ENCODE data around the gene HECTD4.
"Not testable (repeated sequence)": the region's sequence is repeated elsewhere in the genome, so short reads cannot be mapped to it uniquely, and the experiment has no call there.

The HECTD4 gene

GRCh38 chr12:112159146-112159541, 223.1 kb downstream of the HECTD4 start:
- no peak for DNase-seq (ENCODE audit: low read depth)

DNA sequence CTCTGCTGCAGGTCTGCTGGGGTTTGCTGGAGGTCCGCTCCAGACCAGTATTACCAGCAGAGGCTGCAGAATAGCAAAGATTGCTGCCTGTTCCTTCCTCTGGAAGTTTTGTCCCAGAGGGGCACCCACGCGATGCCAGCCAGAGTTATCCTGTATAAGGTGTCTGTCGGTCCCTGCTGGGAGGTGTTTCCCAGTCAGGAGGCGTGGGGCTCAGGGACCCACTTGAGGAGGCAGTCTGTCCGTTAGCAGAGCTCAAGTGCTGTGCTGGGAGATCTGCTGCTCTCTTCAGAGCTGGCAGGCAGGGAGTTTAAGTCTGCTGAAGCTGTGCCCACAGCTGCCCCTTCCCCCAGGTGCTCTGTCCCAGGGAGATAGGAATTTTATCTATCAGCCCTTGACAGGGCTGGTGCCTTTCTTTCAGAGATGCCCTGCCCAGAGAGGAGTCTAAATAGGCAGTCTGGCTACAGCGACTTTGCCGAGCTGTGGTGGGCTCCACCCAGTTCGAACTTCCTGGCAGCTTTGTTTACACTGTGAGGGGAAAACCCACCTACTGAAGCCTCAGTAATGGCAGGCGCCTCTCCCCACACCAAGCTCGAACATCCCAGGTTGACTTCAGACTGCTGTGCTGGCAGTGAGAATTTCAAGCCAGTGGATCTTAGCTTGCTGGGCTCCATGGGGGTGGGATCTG, 223.6 kb downstream of the HECTD4 start:
- DNase-seq (ENCODE audit: low read depth), result not testable (repeated sequence)

GRCh38 chr12:112153893-112154219, 228.4 kb downstream of the HECTD4 start:
- DNase-seq (ENCODE audit: low read depth), result no peak

- DNase-seq (ENCODE audit: low read depth), result no peak
These were observed 228.9 kb downstream of the HECTD4 start for GRCh38 chr12:112153181-112153892.

GRCh38 chr12:112151766-112152541, 230.3 kb downstream of the HECTD4 start:
- DNase-seq (ENCODE audit: low read depth), result no peak

GRCh38 chr12:112149596-112149995, 232.6 kb downstream of the HECTD4 start:
- DNase-seq (ENCODE audit: low read depth), result no peak

- peak; percentile 63 for DNase-seq (ENCODE audit: low read depth)
These were observed 234.2 kb downstream of the HECTD4 start for GRCh38 chr12:112148031-112148513.

- no peak for DNase-seq (ENCODE audit: low read depth)
These were observed 236.1 kb downstream of the HECTD4 start for GRCh38 chr12:112146123-112146522.

- DNase-seq (ENCODE audit: low read depth), result no peak
These were observed 241.5 kb downstream of the HECTD4 start for GRCh38 chr12:112140728-112141127.

DNA sequence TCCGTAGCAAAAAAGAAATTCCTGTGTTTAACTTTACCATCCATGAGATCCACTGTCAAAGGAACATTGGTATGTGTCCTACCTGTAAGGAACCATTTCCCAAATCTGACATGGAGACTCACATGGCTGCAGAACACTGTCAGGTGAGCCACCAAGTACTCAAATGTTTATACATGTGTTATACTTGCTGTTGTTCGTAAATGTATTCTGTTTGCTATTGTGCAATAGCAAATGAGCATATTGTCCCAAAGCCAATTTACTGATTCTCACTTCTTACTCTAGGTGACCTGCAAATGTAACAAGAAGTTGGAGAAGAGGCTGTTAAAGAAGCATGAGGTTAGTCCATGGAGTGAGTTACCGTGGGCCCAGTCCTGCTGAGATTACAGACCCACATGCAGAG, 247.5 kb downstream of the HECTD4 start:
- no peak for DNase-seq (ENCODE audit: low read depth)

- no peak for DNase-seq (ENCODE audit: low read depth)
These were observed 248.8 kb downstream of the HECTD4 start for GRCh38 chr12:112133418-112133817.

DNA sequence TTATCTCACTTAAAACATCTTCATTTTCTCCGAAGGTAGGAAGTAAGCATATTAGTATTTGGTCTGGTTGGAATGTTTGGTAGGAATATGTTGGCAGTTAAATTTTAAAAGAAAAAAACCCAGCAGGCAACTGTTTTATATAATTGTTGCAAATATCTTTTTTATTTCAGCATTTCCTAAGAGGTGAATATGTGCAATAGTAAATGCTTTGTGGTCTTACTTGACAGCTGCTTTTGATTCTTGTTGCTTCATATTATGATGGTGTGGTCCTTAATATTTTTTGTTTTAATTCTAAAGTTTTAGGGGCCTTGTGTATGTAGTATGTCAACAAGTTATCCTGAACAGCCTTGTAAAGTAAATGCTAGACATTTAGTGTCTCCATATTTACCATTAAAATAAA, 250.5 kb downstream of the HECTD4 start:
- no peak for DNase-seq (ENCODE audit: low read depth)

DNA sequence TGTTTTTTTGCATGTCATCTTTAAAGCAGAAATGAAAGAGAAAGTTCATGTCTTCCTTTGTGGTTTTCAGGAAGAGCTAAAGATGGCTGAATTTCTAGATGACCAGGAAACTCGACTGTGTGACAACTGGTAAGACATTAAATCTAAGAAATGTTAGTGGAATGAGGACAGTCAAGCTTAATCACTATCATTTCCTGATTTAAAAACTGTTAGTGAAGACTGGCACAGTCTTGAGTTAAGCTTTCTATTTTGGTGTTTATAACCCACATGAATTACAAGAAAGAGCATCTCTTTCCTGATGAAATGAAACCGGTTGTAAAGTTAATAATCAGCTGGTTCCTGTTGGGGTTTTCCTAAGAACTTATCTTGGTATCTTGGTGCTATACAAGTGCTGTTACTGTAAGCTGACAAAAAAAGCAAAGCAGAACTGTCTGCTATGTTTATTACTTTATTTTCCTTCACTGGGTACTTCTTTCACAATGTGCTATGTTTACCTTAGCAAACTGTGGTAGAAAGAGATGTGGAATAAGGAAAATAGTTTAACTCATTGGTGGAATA, 251.7 kb downstream of the HECTD4 start:
- DNase-seq (ENCODE audit: low read depth), result no peak

DNA sequence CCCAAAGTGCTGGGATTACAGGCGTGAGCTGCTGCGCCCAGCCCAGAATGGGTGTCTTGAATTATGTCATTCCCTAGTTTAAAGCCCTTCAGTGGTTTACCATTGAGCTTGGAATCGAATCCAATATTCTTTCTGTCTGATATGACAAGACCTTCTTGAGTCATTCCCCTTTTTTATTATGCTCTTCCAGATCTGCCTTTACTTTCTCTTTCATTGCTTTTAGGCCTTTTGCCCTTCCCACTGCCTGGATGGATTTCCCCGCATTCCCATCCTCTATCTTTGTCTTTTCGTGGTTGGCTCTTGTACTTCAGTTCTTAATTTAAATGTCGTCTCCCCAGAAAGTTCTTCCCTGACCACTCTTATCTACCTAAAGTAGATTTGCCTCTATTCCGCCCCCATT, 255.3 kb downstream of the HECTD4 start:
- no peak for DNase-seq (ENCODE audit: low read depth)

DNA sequence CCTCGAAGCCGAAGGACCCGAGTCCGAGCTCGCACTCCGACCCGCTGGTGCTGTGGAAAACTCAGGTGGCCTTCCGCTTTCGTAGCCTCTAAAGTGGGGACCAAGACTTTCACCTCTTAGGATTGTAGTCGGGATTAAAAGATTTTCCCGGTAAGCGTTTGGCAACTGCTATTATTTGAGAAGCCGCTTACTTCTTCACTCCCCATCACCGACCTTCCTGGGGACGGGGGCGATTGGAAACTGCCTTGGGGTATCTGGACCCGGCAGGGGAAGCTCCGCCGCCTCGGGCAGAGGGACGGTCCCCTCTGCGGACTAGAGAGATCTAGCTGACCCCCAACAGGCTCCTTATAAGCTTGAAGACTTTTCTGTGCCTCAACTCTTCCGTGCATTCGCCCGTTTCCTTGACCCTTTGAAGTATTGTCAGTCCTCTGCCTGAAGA, 256.2 kb downstream of the HECTD4 start:
- DNase-seq (ENCODE audit: low read depth), result no peak

DNA sequence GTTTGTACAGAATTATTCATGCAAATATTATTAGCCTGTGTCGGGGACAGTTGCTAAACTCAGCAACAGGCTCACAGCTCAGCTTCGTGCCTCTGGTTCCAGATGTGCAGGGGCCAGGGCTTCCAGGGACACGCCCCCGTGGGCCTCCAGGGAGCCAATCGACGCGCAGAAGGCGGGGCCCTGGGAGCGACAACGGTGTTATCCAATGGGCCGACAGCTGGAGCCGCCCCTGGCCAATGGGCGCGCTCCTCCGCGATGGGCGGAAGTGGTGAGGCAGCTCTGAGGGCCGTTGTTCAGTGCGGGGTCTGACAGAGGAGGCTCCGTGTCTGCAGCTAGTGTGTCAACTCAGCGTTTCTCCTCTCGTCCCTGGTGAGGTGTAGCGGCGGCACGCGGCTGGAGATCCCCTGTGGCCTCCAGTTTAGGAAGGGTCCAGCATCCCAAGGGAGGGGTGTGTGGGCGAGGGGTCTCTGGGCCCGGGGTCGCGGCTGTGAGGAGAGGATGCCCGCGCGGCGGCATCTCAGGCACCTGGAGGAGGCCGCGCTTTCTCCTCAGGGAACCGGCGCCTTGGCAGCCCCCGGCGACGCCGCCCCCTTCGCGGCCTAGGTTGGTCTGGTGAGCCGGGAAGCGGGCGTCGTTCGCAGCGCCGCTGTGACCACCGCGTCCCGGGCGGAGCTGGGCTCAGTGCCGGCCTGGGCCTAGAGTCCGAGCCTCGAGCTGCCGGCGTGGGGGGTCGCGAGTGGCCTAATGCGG, 256.8 kb downstream of the HECTD4 start, which contains the start of gene TRAFD1:
TRAFD1 (plus strand) TSS at position 311 of the 750 bp plus-strand sequence. CDS start 4,963 bp downstream, outside the sequence.
- peak; percentile 80 for DNase-seq (ENCODE audit: low read depth)

GRCh38 chr12:112124918-112125249, 257.3 kb downstream of the HECTD4 start:
- no peak for DNase-seq (ENCODE audit: low read depth)

GRCh38 chr12:112122823-112123690, 259.2 kb downstream of the HECTD4 start:
- peak; percentile 27 for DNase-seq (ENCODE audit: low read depth)

DNA sequence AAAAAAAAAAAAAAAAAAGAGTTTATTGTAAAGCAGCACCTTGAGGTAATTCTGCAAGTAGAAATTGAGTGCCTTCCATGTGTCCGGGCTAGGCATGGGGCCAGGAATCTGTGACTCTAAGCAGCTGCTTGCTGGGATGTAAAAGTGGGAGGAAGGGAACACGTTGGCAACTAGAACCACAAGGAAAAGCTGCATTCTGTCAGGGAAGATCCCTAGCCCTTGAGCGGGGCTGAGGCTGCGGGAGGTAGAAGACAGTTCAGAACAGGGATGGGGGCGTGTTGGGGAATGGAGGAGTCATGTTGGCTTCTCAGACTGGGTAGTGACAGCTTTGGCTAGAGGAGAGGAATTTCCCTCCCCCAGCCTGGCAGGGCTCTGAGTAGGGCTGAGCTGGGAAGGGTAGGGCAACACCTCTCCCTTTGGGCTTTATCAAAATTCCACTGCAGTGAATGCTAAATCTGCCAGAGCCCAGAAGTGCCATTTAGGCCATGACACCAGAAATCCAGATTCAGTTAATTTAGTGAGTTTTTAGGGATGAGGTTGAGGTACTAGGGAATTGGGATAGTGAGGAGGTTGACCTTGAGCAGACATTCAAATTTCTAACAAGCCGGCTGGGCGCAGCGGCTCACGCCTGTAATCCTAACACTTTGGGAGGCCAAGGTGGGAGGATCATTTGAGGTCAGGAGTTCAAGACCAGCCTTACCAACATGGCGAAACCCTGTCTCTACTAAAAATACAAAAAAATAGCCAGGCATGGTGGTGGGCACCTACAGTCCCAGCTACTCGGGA, 260.3 kb downstream of the HECTD4 start:
- no peak for DNase-seq (ENCODE audit: low read depth)

DNA sequence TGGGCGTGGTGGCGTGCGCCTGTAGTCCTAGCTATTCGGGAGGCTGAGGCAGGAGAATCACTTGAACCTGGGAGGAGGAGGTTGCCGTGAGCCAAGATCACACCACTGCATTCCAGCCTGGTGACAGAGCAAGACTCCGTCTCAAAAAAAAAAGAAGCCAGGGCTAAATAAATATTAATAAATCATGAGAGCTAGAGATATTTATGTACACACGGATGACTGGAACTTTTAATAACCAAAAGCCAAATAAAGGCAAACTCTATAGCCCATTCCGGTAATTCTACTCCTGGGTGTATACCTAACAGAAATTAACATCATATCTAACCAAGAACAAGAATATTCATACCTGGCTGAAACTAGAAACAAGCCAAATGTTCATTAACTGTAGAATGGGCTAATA, 264.5 kb downstream of the HECTD4 start:
- no peak for DNase-seq (ENCODE audit: low read depth)

Measured in non-pigmented ciliary epithelial cell (primary cell).